Glutamatergic neuron (in vitro differentiated cells): Measurements from ENCODE around the gene MKNK2. TPM values are rescaled to one million over a fixed set of nuclear protein-coding genes. Genes with fewer than 3 reads are reported as not detected.

ENCODE experiments used
- DNase-seq: peaks from one replicate; pipeline ENCODE4 v3.0.0; 2022
- H3K27ac Mint-ChIP-seq: one replicate; pipeline ENCODE4 v1.8.0; 2020; ENCODE audit warnings: mild to moderate bottlenecking, mixed read lengths, inconsistent platforms; ENCODE audit not compliant: unreplicated experiment
- H3K27me3 Mint-ChIP-seq: one replicate; pipeline ENCODE4 v1.8.0; 2020; ENCODE audit warnings: mild to moderate bottlenecking, moderate library complexity, mixed read lengths, inconsistent platforms; ENCODE audit not compliant: unreplicated experiment
- H3K36me3 Mint-ChIP-seq: one replicate; pipeline ENCODE4 v1.8.0; 2020; ENCODE audit warnings: mild to moderate bottlenecking, mixed read lengths, inconsistent platforms; ENCODE audit not compliant: unreplicated experiment
- H3K4me1 Mint-ChIP-seq: one replicate; pipeline ENCODE4 v1.8.0; 2020; ENCODE audit warnings: mild to moderate bottlenecking, low read depth, mixed read lengths, inconsistent platforms; ENCODE audit not compliant: unreplicated experiment
- H3K4me3 Mint-ChIP-seq: one replicate; pipeline ENCODE4 v1.8.0; 2020; ENCODE audit warnings: mild to moderate bottlenecking, mixed read lengths, inconsistent platforms; ENCODE audit not compliant: unreplicated experiment
- H3K9me3 Mint-ChIP-seq: one replicate; pipeline ENCODE4 v1.8.0; 2020; ENCODE audit warnings: mild to moderate bottlenecking, moderate library complexity, mixed read lengths, inconsistent platforms; ENCODE audit not compliant: unreplicated experiment
- CTCF ChIP-seq: fragments of 200-600 bp; sonication (generic); IDR thresholded peaks from one replicate; pipeline ENCODE4 v1.5.0; 2021; ENCODE audit not compliant: partially characterized antibody, unreplicated experiment
- total RNA-seq: library from RNA; stranded (reverse); fragmentation: NEBNext Ultra II Directional; extraction: Animal tissue kit (Norgen Biotek cat#: 25700); gene quantifications from one replicate; pipeline ENCODE4 v1.2.1, GENCODE V29; 2021; ENCODE audit not compliant: unreplicated experiment

The MKNK2 gene
- total RNA-seq, 1 donor from 2014 or later = 149 TPM

GRCh38 chr19:2077833-2078619, 27.0 kb upstream of the MKNK2 start:
- Mint-ChIP-seq H3K9me3 (peaks cover 2% of the 10 kb centered on the region), H3K27me3 (no peaks in the 10 kb centered on the region), H3K36me3 (no peaks in the 10 kb centered on the region), H3K4me1 (no peaks in the 10 kb centered on the region), H3K4me3 (no peak overlapping the region), H3K27ac (no peak overlapping the region)
- no peak for DNase-seq
- TF ChIP-seq CTCF = no peak

DNA sequence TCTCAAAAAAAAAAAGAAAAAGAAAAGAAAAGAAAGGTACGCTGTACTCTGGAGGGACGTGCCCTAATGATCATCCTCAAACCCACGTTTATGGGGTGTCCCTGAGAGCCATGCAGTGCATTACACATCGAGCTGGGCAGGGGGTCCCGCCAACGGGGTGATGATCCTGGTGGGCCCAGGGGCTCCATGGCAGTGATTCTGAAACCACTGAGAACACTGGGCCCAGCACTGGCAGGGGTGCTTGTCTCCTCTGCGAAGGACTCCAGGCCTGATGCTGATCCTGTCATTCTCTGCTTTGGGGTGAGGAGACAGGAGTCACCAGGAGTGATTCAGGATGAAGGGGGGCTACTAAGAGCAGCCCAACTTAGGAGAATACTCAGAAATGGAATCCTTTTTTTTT, 26.4 kb upstream of the MKNK2 start:
- DNase-seq = no peak
- peaks cover 2% of the 10 kb centered on the region for H3K36me3 Mint-ChIP-seq
- H3K4me1 Mint-ChIP-seq = no peaks in the 10 kb centered on the region
- no peak overlapping the region for H3K4me3 Mint-ChIP-seq
- peaks cover 2% of the 10 kb centered on the region for H3K9me3 Mint-ChIP-seq
- TF ChIP-seq CTCF = no peak
- no peak overlapping the region for H3K27ac Mint-ChIP-seq
- H3K27me3 Mint-ChIP-seq = peaks cover under 1% of the 10 kb centered on the region

GRCh38 chr19:2076526-2076944, 25.5 kb upstream of the MKNK2 start:
- peaks cover 2% of the 10 kb centered on the region for H3K27me3 Mint-ChIP-seq
- H3K4me1 Mint-ChIP-seq = no peaks in the 10 kb centered on the region
- no peak overlapping the region for H3K4me3 Mint-ChIP-seq

GRCh38 chr19:2072757-2073551, 21.9 kb upstream of the MKNK2 start:
- no peaks in the 10 kb centered on the region for H3K4me1 Mint-ChIP-seq
- DNase-seq = no peak
- H3K9me3 Mint-ChIP-seq = peaks cover 9% of the 10 kb centered on the region
- H3K36me3 Mint-ChIP-seq = peaks cover 4% of the 10 kb centered on the region
- no peak overlapping the region for H3K4me3 Mint-ChIP-seq
- H3K27ac Mint-ChIP-seq = no peak overlapping the region
- no peak for TF ChIP-seq CTCF
- peaks cover 4% of the 10 kb centered on the region for H3K27me3 Mint-ChIP-seq

More at GRCh38 chr19:2076526-2076944, 25.5 kb upstream of the MKNK2 start:
- H3K9me3 Mint-ChIP-seq = peaks cover 3% of the 10 kb centered on the region
- H3K27ac Mint-ChIP-seq = no peak overlapping the region
- no peak for DNase-seq
- peaks cover 4% of the 10 kb centered on the region for H3K36me3 Mint-ChIP-seq
- TF ChIP-seq CTCF = no peak
